Kidney (tissue), 14 donors: Measurements from ENCODE around the gene CCNL2. TPM values are rescaled to one million over a fixed set of nuclear protein-coding genes. Genes with fewer than 3 reads are reported as not detected.

ENCODE experiments used
- DNase-seq, 5 donors: peaks; one replicate each; pipeline ENCODE4 v3.0.0-alpha.2; 2013 to 2020
- FAIRE-seq: peaks from 2 replicates; lab custom pipeline; 2012; peaks lifted over from hg19 to GRCh38; lab: Jason Lieb, UNC
- H3K27ac ChIP-seq, 2 donors: one replicate each; pipeline ENCODE4 v1.7.0; 2013; ENCODE audit warnings: low read depth in 2 of 2, low read length in 2 of 2, inconsistent platforms in 1 of 2
- H3K27me3 ChIP-seq: one replicate; pipeline ENCODE4 v1.7.1; 2013; ENCODE audit warnings: low read length, inconsistent platforms; ENCODE audit not compliant: control insufficient read depth, insufficient read depth
- H3K36me3 ChIP-seq, 3 donors: one replicate each; pipeline versions ENCODE4 v1.7.0 to v1.7.1; 2013; ENCODE audit warnings: low read length in 3 of 3, control low read depth in 1 of 3, inconsistent platforms in 1 of 3; ENCODE audit not compliant: insufficient read depth in 3 of 3, control insufficient read depth in 2 of 3
- H3K4me1 ChIP-seq, 3 donors: one replicate each; pipeline versions ENCODE4 v1.7.0 to v1.7.1; 2013; ENCODE audit warnings: low read length in 3 of 3, inconsistent platforms in 1 of 3, low read depth in 1 of 3; ENCODE audit not compliant: control insufficient read depth in 2 of 3, insufficient read depth in 2 of 3
- H3K4me3 ChIP-seq, 3 donors: one replicate each; pipeline versions ENCODE4 v1.7.0 to v1.8.1; 2013; ENCODE audit warnings: low read length in 3 of 3, control low read depth in 1 of 3, inconsistent platforms in 1 of 3
- H3K9ac ChIP-seq, 3 donors: one replicate each; pipeline versions ENCODE4 v1.7.0 to v1.7.1; 2013; ENCODE audit warnings: low read length in 3 of 3, control low read depth in 1 of 3, inconsistent platforms in 1 of 3
- H3K9me3 ChIP-seq, 3 donors: one replicate each; pipeline versions ENCODE4 v1.7.0 to v1.7.1; 2013; ENCODE audit warnings: low read length in 3 of 3, control low read depth in 1 of 3, inconsistent platforms in 1 of 3; ENCODE audit not compliant: control insufficient read depth in 2 of 3, insufficient read depth in 1 of 3
- intact Hi-C: fragments of 100-400 bp; cut with DNase I; formaldehyde crosslinking; loops from one replicate; pipeline ENCODE4 v1.11.1; 2022
- polyA plus RNA-seq: library from polyadenylated mRNA; stranded (reverse); fragments of 350-450 nt; fragmentation: Illumina TruSeq; extraction: RNeasy Lipid Tissue Mini Kit (QIAGEN cat#74804); gene quantifications from one replicate; pipeline ENCODE4 v1.2.3, GENCODE V29; 2014; ENCODE audit warnings: low read depth, low replicate concordance; ENCODE audit not compliant: insufficient read depth
- total RNA-seq: library from RNA; stranded (reverse); fragmentation: NEBNext Ultra II Directional; extraction: Animal tissue kit (Norgen Biotek cat#: 25700); gene quantifications from one replicate; pipeline ENCODE4 v1.2.1, GENCODE V29; 2021
- TF ChIP-seq, protein P1 (sequence below): IDR thresholded peaks from 3 replicates; pipeline ENCODE4 v1.5.1; 2012; ENCODE audit warnings: mild to moderate bottlenecking, moderate library complexity, borderline replicate concordance; ENCODE audit not compliant: insufficient read depth; ENCODE audit errors: extremely low read depth
- donor health status: control.
- donor health status: control.
- donor health status: control.
- donor health status: control.
- donor health status: control.
- donor health status: DM: yes; HTN: yes; CAD: no.
- donor health status: Normal renal cell carcinoma (clear cell type).

Gene CCNL2
- total and polyA plus RNA-seq, 2 donors from 2014 or later = 72.0 to 199 TPM

DNA sequence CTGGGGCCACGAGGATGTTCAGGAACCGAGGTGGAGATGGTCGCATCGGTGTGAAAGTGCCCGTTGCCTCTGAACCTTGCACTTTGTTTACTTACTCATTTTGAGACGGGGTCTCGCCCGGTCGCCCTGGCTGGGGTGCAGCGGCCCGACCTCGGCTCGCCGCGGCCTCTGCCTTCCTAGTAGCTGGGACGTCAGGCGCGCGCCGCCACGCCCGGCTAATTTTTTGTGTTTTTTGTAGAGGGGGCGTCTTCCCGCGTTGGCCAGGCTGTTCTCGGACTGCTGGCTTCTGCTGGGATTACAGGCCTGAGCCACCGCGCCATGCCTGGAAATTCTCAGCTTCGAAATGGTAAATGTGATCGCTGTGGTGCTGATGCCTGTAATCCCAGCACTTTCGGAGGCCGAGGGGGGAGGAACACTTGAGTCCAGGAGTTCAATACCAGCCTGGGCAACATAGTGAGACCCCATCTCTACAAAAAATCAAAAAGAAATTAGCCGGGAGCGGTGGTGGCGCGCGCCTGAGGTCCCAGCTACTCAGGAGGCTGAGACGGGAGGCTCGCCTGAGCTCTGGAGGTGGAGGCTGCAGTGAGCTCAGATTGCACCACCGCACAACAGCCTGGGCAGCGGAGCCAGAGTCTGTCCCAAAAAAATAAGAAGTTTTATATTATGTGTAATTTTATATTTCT is 8.6 kb upstream of the CCNL2 start:
- peak; percentile 66 to 80 (median 71) for DNase-seq
- Histone ChIP-seq H3K4me3 (peak overlapping the region; percentile 67 to 90 (median 81)), H3K27ac (peak overlapping the region; percentile 59 to 67), H3K9me3 (no peaks in the 10 kb centered on the region), H3K36me3 (peaks cover 6 to 18% (median 11%) of the 10 kb centered on the region in 3 donors), H3K4me1 (peaks cover 0 to 15% (median 0%) of the 10 kb centered on the region in 3 donors), H3K27me3 (no peaks in the 10 kb centered on the region), H3K9ac (peak overlapping the region; percentile 4 to 91 (median 43))
- FAIRE-seq = no peak
- TF ChIP-seq, protein P1, sequence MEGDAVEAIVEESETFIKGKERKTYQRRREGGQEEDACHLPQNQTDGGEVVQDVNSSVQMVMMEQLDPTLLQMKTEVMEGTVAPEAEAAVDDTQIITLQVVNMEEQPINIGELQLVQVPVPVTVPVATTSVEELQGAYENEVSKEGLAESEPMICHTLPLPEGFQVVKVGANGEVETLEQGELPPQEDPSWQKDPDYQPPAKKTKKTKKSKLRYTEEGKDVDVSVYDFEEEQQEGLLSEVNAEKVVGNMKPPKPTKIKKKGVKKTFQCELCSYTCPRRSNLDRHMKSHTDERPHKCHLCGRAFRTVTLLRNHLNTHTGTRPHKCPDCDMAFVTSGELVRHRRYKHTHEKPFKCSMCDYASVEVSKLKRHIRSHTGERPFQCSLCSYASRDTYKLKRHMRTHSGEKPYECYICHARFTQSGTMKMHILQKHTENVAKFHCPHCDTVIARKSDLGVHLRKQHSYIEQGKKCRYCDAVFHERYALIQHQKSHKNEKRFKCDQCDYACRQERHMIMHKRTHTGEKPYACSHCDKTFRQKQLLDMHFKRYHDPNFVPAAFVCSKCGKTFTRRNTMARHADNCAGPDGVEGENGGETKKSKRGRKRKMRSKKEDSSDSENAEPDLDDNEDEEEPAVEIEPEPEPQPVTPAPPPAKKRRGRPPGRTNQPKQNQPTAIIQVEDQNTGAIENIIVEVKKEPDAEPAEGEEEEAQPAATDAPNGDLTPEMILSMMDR = no peak
- intact Hi-C loops = no loop called here

DNA sequence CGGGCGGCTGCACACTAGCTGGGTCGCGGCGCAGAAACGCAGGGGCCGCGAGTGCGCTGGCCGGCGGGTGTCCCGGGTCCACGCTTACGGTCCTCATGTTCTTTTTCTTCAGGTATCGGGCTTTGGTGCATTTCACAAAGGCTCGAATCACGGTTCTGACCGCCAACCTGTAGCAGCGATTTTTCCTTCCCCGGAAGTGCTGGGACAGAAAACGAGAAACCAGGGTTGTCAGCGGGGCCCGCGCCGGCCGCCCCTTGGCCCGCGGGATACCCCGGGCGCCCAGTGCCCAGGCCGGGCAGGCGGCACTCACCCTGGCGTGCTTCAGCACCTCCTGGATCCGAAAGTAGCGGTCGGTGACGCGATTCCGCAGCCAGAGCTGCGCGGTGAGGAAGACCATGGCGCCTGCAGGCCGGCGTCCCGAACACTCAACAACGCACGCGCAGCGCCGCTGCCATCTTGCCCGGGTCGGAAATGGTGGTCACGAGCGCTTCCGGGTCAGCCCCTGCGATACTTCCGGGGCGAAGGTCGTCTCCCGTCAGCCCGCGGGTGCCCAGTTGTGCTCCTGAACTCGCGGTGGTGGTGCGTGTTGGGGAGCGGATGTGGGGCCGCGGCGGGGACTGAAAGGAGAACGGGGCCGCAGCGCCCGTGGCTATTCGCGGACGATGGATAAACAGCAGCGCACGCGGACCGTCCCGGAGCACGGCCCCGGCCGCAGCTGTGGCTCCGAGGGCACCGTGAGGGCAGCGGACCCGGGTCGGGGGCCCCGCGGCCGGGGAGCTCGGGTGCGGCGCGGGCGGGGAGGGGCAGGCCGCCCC is 7.9 kb upstream of the CCNL2 start, which contains the start of gene MRPL20:
MRPL20 (minus strand) TSS at position 473 of the 815 bp plus-strand sequence; CDS start at position 397, 76 bp downstream.
- Histone ChIP-seq H3K9ac (peak within 1 kb of the TSS; percentile 38 to 91 (median 43)), H3K27ac (peak within 1 kb of the TSS; percentile 59 to 67), H3K27me3 (no peaks in the 10 kb centered on the region), H3K9me3 (no peaks in the 10 kb centered on the region), H3K36me3 (peaks cover 6 to 18% (median 14%) of the 10 kb centered on the region in 3 donors), H3K4me3 (peak within 1 kb of the TSS; percentile 67 to 90 (median 81)), H3K4me1 (peaks cover 0 to 15% (median 0%) of the 10 kb centered on the region in 3 donors)
- TF ChIP-seq, protein P1 = no peak
- DNase-seq (peak; percentile 93 to 98 (median 96)), FAIRE-seq (no peak)
- intact Hi-C loops = no loop called here

DNA sequence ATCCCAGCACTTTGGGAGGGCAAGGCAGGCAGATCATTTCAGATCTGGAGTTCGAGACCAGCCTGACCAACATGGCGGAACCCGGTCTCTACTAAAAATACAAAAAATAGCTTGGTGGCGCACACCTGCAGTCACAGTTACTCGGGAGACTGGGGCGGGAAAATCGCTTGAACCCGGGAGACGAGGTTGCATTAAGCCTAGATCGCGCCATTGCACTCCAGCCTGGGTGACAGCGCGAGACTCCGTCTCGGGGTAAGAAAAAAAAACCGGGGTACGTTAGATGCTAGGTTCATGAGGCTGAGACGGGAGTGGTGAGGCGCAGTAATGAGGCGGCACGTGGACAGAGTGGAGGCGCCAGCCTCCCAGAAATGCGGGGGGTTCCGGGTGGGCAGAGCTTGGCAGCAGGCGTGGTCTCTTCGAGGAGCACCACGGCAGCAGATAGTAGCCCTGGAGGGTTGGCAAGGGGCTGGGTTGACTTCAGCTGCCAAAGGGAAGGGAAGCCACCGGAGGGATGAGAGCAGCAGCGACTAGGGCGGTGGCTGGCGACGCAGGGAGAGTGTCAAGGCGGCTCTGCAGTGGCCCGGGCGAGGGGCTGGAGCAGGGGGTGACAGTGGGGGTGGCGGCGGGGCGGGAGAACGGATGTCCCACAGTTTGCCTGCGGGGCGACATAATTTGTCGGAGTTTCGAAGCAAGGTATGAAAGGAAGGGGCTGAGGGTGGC is 7.1 kb upstream of the CCNL2 start:
- TF ChIP-seq, protein P1 = no peak
- H3K27me3 ChIP-seq = no peaks in the 10 kb centered on the region
- H3K4me1 ChIP-seq = peaks cover 0 to 15% (median 0%) of the 10 kb centered on the region in 3 donors
- peak overlapping the region in 2 of 3 donors; percentile 38 to 91 for H3K9ac ChIP-seq
- intact Hi-C loops = no loop called here
- H3K36me3 ChIP-seq = peaks cover 6 to 20% (median 16%) of the 10 kb centered on the region in 3 donors
- FAIRE-seq (no peak), DNase-seq (peak in 1 of 5 donors; percentile 77)
- H3K9me3 ChIP-seq = no peaks in the 10 kb centered on the region
- H3K27ac ChIP-seq = no peak overlapping the region
- peak overlapping the region; percentile 67 to 90 (median 81) for H3K4me3 ChIP-seq
